Vagina (tissue), 2 donors: ENCODE data around the gene OR5K2. TPM values are rescaled to one million over a fixed set of nuclear protein-coding genes. Genes with fewer than 3 reads are reported as not detected.

ENCODE experiments used
- DNase-seq, 2 donors: peaks; one replicate each; pipeline ENCODE4 v3.0.0-alpha.2; 2017; ENCODE audit errors: extremely low spot score in 2 of 2
- H3K27ac ChIP-seq: fragments of 200-600 bp; sonication (generic); one replicate; pipeline ENCODE4 v1.5.1; 2019
- H3K27me3 ChIP-seq: fragments of 200-600 bp; sonication (generic); one replicate; pipeline ENCODE4 v1.5.1; 2019
- H3K36me3 ChIP-seq, 2 donors: fragments of 200-600 bp; sonication (generic); one replicate each; pipeline ENCODE4 v1.5.1; 2017 to 2019
- H3K4me1 ChIP-seq: fragments of 200-600 bp; sonication (generic); one replicate; pipeline ENCODE4 v1.5.1; 2019
- H3K4me3 ChIP-seq, 2 donors: fragments of 200-600 bp; sonication (generic); 1 replicate in 1 of 2; 2 replicates in 1 of 2; pipeline ENCODE4 v1.5.1; 2016 to 2019
- H3K9me3 ChIP-seq: fragments of 200-600 bp; sonication (generic); one replicate; pipeline ENCODE4 v1.5.1; 2019
- POLR2A ChIP-seq, 2 donors: fragments of 450-650 bp; IDR thresholded peaks; one replicate each; pipeline ENCODE4 v1.6.1; 2017; ENCODE audit warnings: antibody characterized with exemption in 2 of 2, mild to moderate bottlenecking in 2 of 2, moderate library complexity in 2 of 2
- POLR2AphosphoS5 ChIP-seq, 2 donors: sonication (generic); formaldehyde crosslinking; IDR thresholded peaks; one replicate each; pipeline ENCODE4 v1.9.0; 2017; ENCODE audit warnings: antibody characterized with exemption in 2 of 2, mild to moderate bottlenecking in 2 of 2, low read depth in 1 of 2; ENCODE audit not compliant: insufficient read depth in 1 of 2
- intact Hi-C: fragments of 100-400 bp; cut with DNase I; formaldehyde crosslinking; loops from one replicate; pipeline ENCODE4 v1.15.1; 2023
- total RNA-seq: library from RNA; depleted of rRNA; stranded (reverse); fragments of >200 nt; gene quantifications from one replicate; pipeline ENCODE4 v1.2.3, GENCODE V29; 2016
- TF ChIP-seq, protein P1 (sequence below), 3 experiments: fragments of 450-650 bp in 2 of 3; fragments of 200-600 bp in 1 of 3; sonication (generic) in 1 of 3; IDR thresholded peaks; one replicate each; pipeline ENCODE4 v1.5.1; 2017 to 2019; ENCODE audit warnings: antibody characterized with exemption in 3 of 3, mild to moderate bottlenecking in 2 of 3, moderate library complexity in 2 of 3

Gene OR5K2
- total RNA-seq, 1 donor from 2014 or later = not detected

DNA sequence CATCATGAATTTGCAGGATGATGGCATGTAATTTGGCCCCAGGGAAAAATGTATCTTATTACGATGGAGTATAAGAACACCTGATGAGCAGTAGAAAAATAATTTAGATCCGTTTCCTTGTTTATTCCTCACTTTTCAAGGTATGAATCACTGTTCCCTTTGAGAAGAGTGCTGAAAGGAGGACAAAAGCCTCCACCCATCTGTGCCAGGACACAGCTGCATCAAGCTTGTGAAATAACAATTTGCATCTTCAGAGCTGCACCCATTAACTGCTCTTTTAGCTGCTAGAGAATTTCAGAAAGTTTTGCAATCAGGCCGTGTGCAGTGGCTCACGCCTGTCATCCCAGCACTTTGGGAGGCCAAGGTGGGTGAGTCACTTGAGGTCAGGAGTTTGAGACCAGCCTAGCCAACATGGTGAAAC, 15.6 kb downstream of the OR5K2 start:
- H3K27me3 ChIP-seq = no peaks in the 10 kb centered on the region
- H3K4me3 ChIP-seq = no peak overlapping the region
- H3K27ac ChIP-seq = no peak overlapping the region
- intact Hi-C loops = no loop called here
- H3K36me3 ChIP-seq = peaks cover 0 to 30% of the 10 kb centered on the region in 2 donors
- peaks cover 13% of the 10 kb centered on the region for H3K4me1 ChIP-seq
- TF ChIP-seq POLR2AphosphoS5 (IDR thresholded peaks at IDR 0.05; ENCODE audit: insufficient read depth in 1 of 2, low read depth in 1 of 2) (peak in 1 of 2 donors; percentile 20), POLR2A (IDR thresholded peaks at IDR 0.05) (no peak)
- no peaks in the 10 kb centered on the region for H3K9me3 ChIP-seq
- no peak for DNase-seq

DNA sequence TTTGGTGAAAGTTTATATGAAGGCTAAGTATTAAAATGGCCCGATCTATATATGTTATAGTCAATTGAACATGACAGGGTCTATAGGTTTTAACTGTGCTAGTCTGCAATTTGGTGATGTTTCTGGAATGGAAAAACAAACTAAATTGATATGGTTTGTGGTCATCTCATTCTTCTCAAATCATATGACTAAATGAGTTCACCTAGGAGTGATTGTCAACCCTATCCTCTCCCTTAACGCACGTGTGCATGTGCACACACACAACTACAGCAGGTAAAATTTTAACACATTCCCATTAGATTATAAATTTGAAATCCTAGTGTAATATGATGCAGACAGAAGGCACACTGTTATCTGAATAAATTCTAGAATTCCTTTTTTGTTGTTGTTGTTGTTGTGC, 16.3 kb downstream of the OR5K2 start:
- no peak overlapping the region for H3K27ac ChIP-seq
- intact Hi-C loops = no loop called here
- H3K27me3 ChIP-seq = no peaks in the 10 kb centered on the region
- H3K4me3 ChIP-seq = no peak overlapping the region
- peaks cover 20% of the 10 kb centered on the region for H3K4me1 ChIP-seq
- TF ChIP-seq POLR2AphosphoS5 (IDR thresholded peaks at IDR 0.05; ENCODE audit: insufficient read depth in 1 of 2, low read depth in 1 of 2) = no peak
- TF ChIP-seq, protein P1, sequence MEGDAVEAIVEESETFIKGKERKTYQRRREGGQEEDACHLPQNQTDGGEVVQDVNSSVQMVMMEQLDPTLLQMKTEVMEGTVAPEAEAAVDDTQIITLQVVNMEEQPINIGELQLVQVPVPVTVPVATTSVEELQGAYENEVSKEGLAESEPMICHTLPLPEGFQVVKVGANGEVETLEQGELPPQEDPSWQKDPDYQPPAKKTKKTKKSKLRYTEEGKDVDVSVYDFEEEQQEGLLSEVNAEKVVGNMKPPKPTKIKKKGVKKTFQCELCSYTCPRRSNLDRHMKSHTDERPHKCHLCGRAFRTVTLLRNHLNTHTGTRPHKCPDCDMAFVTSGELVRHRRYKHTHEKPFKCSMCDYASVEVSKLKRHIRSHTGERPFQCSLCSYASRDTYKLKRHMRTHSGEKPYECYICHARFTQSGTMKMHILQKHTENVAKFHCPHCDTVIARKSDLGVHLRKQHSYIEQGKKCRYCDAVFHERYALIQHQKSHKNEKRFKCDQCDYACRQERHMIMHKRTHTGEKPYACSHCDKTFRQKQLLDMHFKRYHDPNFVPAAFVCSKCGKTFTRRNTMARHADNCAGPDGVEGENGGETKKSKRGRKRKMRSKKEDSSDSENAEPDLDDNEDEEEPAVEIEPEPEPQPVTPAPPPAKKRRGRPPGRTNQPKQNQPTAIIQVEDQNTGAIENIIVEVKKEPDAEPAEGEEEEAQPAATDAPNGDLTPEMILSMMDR (IDR thresholded peaks at IDR 0.05) = no peak
- TF ChIP-seq POLR2A (IDR thresholded peaks at IDR 0.05) = no peak
- peaks cover 0 to 35% of the 10 kb centered on the region in 2 donors for H3K36me3 ChIP-seq
- no peak for DNase-seq
- H3K9me3 ChIP-seq = no peaks in the 10 kb centered on the region

DNA sequence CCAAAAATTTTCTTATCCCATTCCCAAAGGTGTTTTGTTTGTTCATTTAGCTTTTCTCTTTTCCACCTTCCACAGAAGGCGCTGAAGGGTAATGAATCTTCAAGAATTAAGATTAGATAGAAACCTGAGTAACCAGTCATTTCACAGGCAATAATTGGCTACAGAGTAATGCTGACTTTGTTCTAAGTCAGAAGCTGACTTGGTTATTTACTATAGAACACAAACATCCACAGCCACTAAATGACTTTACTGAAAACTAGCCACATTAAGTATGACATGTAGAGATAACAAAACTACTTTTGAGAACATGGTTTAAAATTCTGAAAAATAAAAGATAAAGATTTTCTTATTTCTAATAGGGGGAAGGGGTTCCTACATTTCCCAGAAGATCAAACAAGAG, 17.5 kb downstream of the OR5K2 start:
- H3K4me3 ChIP-seq = no peak overlapping the region
- no peaks in the 10 kb centered on the region for H3K9me3 ChIP-seq
- H3K4me1 ChIP-seq = peaks cover 32% of the 10 kb centered on the region
- DNase-seq = no peak
- intact Hi-C loops = no loop called here
- peaks cover 0 to 35% of the 10 kb centered on the region in 2 donors for H3K36me3 ChIP-seq
- H3K27ac ChIP-seq = no peak overlapping the region
- H3K27me3 ChIP-seq = no peaks in the 10 kb centered on the region
- TF ChIP-seq POLR2A (IDR thresholded peaks at IDR 0.05) = no peak
- TF ChIP-seq, protein P1 (IDR thresholded peaks at IDR 0.05) = no peak
- TF ChIP-seq POLR2AphosphoS5 (IDR thresholded peaks at IDR 0.05; ENCODE audit: insufficient read depth in 1 of 2, low read depth in 1 of 2) = no peak

DNA sequence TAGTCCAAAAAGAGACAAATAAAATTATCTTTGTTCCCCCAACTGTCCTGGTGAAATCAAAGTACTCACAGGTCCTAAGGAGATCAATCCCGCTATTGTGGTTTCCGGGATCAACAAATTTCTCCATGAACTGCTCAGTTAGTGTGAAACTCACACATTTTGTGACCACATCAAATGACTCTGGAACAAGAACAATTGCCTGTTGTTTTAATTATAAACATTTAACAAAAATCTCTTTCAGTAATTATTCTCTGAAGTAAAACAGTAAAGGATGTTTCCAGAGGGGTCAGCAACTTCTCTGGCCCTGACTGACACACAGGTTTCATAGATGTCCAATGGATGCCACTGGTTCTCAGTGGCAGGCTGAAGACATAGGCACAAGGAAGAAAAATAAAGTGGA, 21.3 kb downstream of the OR5K2 start:
- TF ChIP-seq POLR2AphosphoS5 (IDR thresholded peaks at IDR 0.05; ENCODE audit: insufficient read depth in 1 of 2, low read depth in 1 of 2) (no peak), POLR2A (IDR thresholded peaks at IDR 0.05) (no peak)
- TF ChIP-seq, protein P1 (IDR thresholded peaks at IDR 0.05) = no peak
- no peaks in the 10 kb centered on the region for H3K9me3 ChIP-seq
- peaks cover 0 to 35% of the 10 kb centered on the region in 2 donors for H3K36me3 ChIP-seq
- intact Hi-C loops = no loop called here
- H3K27me3 ChIP-seq = no peaks in the 10 kb centered on the region
- H3K27ac ChIP-seq = no peak overlapping the region
- no peak overlapping the region for H3K4me3 ChIP-seq
- peaks cover 42% of the 10 kb centered on the region for H3K4me1 ChIP-seq
- DNase-seq = no peak

DNA sequence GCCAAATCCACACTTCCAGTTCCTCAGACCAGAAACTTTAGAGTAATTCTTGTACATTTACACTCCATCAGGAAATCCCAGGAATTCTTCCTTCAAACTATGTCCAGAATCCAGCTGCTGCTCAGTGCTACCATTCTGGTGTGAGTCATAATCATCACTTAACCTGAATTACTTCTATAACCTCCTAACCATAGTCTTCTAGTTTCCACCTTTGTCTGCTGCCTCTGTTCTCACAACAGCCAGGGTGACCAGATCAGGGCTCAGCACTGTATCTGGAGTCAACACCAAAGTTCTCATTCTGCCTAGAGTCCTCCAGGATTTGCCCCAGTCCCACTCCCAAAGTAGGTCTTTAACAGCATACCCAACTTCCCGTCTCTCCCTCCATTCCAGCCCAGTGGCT, 21.9 kb downstream of the OR5K2 start:
- H3K9me3 ChIP-seq = no peaks in the 10 kb centered on the region
- H3K4me3 ChIP-seq = no peak overlapping the region
- peaks cover 42% of the 10 kb centered on the region for H3K4me1 ChIP-seq
- no peak overlapping the region for H3K27ac ChIP-seq
- intact Hi-C loops = no loop called here
- no peak for TF ChIP-seq POLR2AphosphoS5 (IDR thresholded peaks at IDR 0.05; ENCODE audit: insufficient read depth in 1 of 2, low read depth in 1 of 2)
- TF ChIP-seq, protein P1 (IDR thresholded peaks at IDR 0.05) = no peak
- no peak for DNase-seq
- H3K36me3 ChIP-seq = peaks cover 0 to 35% of the 10 kb centered on the region in 2 donors
- no peaks in the 10 kb centered on the region for H3K27me3 ChIP-seq
